Measurements from ENCODE around the gene CDK5RAP2. TPM values are rescaled to one million over a fixed set of nuclear protein-coding genes. Genes with fewer than 3 reads are reported as not detected.

Gene CDK5RAP2
- total RNA-seq, 2 donors from 2014 or later, result 31.9 to 45.8 TPM

DNA sequence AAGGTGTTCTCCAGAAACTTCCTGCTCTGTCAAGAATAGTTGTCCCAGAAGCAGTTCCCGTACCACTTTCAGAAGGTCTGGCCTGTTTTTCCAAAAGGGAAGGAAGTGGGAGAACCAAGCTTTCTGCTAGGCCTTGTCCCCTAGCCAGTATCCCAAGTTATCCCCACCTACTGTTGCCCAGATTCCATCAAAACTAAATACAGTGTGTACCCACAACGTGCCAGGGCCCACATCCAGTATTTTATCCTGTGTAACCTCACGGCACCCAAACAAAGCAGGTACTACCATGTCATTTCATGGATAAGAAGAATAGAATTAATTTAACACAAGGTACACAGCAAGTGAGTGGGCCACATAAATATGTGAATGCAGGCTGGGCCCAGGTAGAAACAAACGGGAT lies 126.2 kb downstream of the CDK5RAP2 start:
- Histone ChIP-seq H3K9me3 (no peaks in the 10 kb centered on the region), H3K9ac (ENCODE audit: low read depth in 2 of 2, low read length in 2 of 2) (no peak overlapping the region), H3K36me3 (no peaks in the 10 kb centered on the region), H3K4me3 (no peak overlapping the region), H3K4me1 (no peaks in the 10 kb centered on the region), H3K27me3 (no peaks in the 10 kb centered on the region), H3K27ac (no peak overlapping the region)
- TF ChIP-seq CTCF (IDR thresholded peaks at IDR 0.05), result no peak
- DNase-seq, result no peak
- intact Hi-C loops (cut with DNase I), result no loop called here

DNA sequence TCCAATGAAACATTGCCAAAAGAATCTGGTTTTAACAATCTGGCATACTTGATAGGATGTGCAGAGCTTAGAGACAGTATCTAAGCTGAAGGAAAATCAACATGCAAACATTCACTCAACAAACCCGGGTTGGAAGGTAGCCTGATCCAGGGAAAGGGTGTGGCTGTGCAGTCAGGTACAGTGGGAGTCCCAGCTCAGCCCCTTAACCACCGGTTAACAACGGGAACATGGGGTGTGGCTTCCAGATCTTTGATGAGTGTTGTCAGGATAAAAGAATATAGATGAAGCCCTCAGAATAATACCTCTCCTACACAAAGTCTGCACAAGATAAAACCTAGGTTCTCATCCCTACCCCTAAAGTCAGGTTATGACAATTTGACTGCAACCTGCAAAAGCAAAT lies 127.3 kb downstream of the CDK5RAP2 start:
- H3K27me3 ChIP-seq, result no peaks in the 10 kb centered on the region
- H3K4me3 ChIP-seq, result no peak overlapping the region

DNA sequence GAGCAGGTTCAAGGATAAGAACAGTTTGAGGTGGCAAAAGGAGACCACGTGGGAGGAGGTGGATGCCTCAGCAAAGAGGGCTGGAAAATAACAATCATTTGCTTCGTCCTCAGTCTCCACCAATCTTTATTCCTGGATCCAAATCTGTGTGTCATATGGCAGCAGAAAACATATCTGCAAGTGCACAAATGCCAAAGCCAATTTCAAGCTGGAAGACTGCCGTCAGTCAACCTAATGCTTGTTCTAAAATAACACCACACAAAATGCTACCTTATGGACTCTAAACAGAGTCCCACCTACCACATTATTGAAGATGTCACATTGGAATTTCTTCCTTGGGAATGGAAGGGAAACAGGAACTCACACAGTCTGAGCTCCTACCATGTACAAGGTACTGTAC lies 129.1 kb downstream of the CDK5RAP2 start:
- Histone ChIP-seq H3K27me3 (no peaks in the 10 kb centered on the region), H3K27ac (no peak overlapping the region), H3K36me3 (no peaks in the 10 kb centered on the region), H3K9me3 (no peaks in the 10 kb centered on the region), H3K4me3 (no peak overlapping the region), H3K9ac (ENCODE audit: low read depth in 2 of 2, low read length in 2 of 2) (no peak overlapping the region), H3K4me1 (no peaks in the 10 kb centered on the region)
- no peak for TF ChIP-seq CTCF (IDR thresholded peaks at IDR 0.05)
- intact Hi-C loops (cut with DNase I), result no loop called here
- DNase-seq, result no peak

More for the DNA sequence above, 127.3 kb downstream of the CDK5RAP2 start:
- no peak for TF ChIP-seq CTCF (IDR thresholded peaks at IDR 0.05)
- Histone ChIP-seq H3K4me1 (no peaks in the 10 kb centered on the region), H3K9ac (ENCODE audit: low read depth in 2 of 2, low read length in 2 of 2) (no peak overlapping the region), H3K9me3 (no peaks in the 10 kb centered on the region), H3K36me3 (no peaks in the 10 kb centered on the region), H3K27ac (no peak overlapping the region)
- intact Hi-C loops (cut with DNase I), result no loop called here
- no peak for DNase-seq

DNA sequence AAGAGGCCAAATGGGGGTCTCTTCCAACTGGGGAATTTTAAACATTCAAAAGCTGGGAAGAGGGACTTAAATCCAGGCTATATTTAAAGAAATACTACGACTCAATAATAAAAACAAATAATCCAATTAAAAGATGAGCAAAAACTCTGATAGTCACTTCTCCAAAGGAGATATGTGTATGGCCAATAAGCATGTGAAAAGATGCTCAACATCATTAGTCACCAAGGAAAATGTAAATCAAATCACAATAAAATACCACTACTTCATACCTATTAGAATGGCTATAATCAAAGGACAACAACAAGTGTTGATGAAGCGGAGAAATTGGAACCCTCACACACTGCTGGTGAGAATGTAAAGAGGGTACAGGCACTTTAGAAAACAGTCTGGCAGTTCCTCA lies 130.4 kb downstream of the CDK5RAP2 start:
- Histone ChIP-seq H3K4me1 (no peaks in the 10 kb centered on the region), H3K27me3 (no peaks in the 10 kb centered on the region), H3K27ac (no peak overlapping the region), H3K4me3 (no peak overlapping the region), H3K36me3 (no peaks in the 10 kb centered on the region), H3K9ac (ENCODE audit: low read depth in 2 of 2, low read length in 2 of 2) (no peak overlapping the region), H3K9me3 (no peaks in the 10 kb centered on the region)
- TF ChIP-seq CTCF (IDR thresholded peaks at IDR 0.05), result no peak
- no peak for DNase-seq
- intact Hi-C loops (cut with DNase I), result no loop called here

DNA sequence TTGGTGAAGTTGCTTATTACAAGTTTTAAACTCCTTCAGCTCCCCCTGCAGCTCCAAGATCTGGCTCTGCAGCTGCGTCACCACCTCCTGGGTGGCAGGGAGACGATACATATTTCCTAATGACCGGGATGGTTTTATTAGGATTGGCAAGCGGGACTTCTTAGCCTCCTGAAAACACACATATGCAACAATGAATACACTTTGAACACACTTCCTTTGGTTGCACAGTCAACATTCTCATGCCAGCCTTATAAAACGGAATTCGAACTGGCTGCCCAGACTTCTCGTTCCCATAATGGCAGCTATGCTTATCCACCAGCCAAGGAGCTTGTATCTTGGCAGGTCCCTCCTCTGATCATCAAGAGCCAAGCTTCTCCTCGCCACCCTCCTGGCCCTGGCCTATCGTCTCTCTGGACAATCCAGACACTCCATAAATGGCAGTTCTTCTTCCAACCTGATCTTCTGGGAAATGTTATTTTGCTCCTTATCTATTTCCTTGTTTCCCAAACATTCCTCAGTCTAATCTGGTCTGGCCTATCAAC lies 131.9 kb downstream of the CDK5RAP2 start:
- Histone ChIP-seq H3K36me3 (no peaks in the 10 kb centered on the region), H3K9ac (ENCODE audit: low read depth in 2 of 2, low read length in 2 of 2) (no peak overlapping the region), H3K9me3 (no peaks in the 10 kb centered on the region), H3K27ac (no peak overlapping the region), H3K27me3 (no peaks in the 10 kb centered on the region), H3K4me1 (no peaks in the 10 kb centered on the region), H3K4me3 (no peak overlapping the region)
- no peak for TF ChIP-seq CTCF (IDR thresholded peaks at IDR 0.05)
- intact Hi-C loops (cut with DNase I), result no loop called here
- DNase-seq, result no peak
